ENCODE data around the gene RYR3. TPM values are rescaled to one million over a fixed set of nuclear protein-coding genes. Genes with fewer than 3 reads are reported as not detected.

The RYR3 gene
- total RNA-seq, 1 experiment from 2014 or later: not detected

DNA sequence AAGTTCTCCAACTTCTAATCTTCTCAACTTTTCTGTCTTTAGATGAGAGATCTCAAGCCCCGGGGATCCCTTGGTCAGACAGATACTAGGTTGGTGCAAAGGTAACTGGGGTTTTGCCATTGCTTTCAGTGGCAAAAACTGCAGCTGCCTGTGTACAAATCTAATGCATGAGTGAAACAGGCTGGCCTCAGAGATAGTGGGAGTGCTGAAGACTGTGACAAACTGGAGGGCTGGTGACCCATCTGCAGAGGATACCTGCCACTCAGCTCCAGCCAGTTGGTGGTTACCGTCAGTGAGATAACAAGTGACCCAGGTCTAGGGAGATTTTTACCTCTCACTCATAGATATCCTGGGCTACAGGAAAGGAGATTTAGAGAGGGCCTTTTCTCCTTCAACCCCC, 85.7 kb downstream of the RYR3 start:
- no TSS peak for BruUV-seq (replicated peaks)
- POLR2A ChIA-PET (ENCODE audit: low non-redundant PET): no interaction called here

DNA sequence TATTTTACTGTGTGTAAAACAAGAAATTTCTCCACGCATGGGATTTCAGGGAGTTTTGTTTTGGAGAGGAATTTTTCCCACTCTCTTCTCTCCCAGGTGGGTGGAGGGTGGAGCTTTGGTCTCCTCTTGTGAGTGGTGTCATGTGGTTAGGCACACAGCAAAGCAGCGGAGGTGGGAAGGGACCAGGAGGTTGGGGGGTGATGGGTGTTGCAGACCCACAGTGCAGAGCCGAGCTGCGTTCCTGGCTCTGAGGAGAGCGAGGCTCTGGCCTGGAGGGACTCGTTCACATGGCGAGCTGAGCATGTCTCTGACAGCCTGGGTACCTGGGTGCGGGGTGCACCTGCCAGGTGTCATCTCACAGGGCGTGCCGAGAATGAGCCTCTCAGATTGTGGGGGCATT, 87.8 kb downstream of the RYR3 start:
- TF ChIP-seq, protein P1, sequence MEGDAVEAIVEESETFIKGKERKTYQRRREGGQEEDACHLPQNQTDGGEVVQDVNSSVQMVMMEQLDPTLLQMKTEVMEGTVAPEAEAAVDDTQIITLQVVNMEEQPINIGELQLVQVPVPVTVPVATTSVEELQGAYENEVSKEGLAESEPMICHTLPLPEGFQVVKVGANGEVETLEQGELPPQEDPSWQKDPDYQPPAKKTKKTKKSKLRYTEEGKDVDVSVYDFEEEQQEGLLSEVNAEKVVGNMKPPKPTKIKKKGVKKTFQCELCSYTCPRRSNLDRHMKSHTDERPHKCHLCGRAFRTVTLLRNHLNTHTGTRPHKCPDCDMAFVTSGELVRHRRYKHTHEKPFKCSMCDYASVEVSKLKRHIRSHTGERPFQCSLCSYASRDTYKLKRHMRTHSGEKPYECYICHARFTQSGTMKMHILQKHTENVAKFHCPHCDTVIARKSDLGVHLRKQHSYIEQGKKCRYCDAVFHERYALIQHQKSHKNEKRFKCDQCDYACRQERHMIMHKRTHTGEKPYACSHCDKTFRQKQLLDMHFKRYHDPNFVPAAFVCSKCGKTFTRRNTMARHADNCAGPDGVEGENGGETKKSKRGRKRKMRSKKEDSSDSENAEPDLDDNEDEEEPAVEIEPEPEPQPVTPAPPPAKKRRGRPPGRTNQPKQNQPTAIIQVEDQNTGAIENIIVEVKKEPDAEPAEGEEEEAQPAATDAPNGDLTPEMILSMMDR (conservative IDR thresholded peaks at IDR 0.05; ENCODE audit: low read depth, low read length): no peak
- TF ChIP-seq EZH2 (IDR thresholded peaks at IDR 0.05; ENCODE audit: borderline replicate concordance, low read depth, low read length, poor library complexity, severe bottlenecking): no peak
- Histone ChIP-seq H3K9me3 (ENCODE audit: low read depth, low read length, poor library complexity, severe bottlenecking) (no peaks in the 10 kb centered on the region), H3K27me3 (replicated peaks; ENCODE audit: insufficient read depth, low read depth, low read length, poor library complexity) (peaks cover 34% of the 10 kb centered on the region), H3K4me3 (ENCODE audit: low read depth, low read length, poor library complexity, severe bottlenecking) (no peak overlapping the region), H3K4me1 (ENCODE audit: insufficient read depth, low read length, poor library complexity, severe bottlenecking) (no peaks in the 10 kb centered on the region), H3K36me3 (ENCODE audit: insufficient read depth, low read length, poor library complexity, severe bottlenecking) (no peaks in the 10 kb centered on the region), H3K27ac (ENCODE audit: low read depth, low read length, poor library complexity, severe bottlenecking) (no peak overlapping the region)
- CTCF ChIA-PET: no interaction called here
- no TSS peak for BruUV-seq (replicated peaks)
- POLR2A ChIA-PET (ENCODE audit: low non-redundant PET): no interaction called here
- intact Hi-C loops (cut with micrococcal nuclease; ENCODE audit: unreplicated experiment): no loop called here
- DNase-seq (ENCODE audit: low spot score): no peak

More for the DNA sequence above, 85.7 kb downstream of the RYR3 start:
- CTCF ChIA-PET: no interaction called here
- Histone ChIP-seq H3K4me3 (ENCODE audit: low read depth, low read length, poor library complexity, severe bottlenecking) (no peak overlapping the region), H3K27me3 (replicated peaks; ENCODE audit: insufficient read depth, low read depth, low read length, poor library complexity) (peaks cover 22% of the 10 kb centered on the region), H3K27ac (ENCODE audit: low read depth, low read length, poor library complexity, severe bottlenecking) (no peak overlapping the region), H3K9me3 (ENCODE audit: low read depth, low read length, poor library complexity, severe bottlenecking) (no peaks in the 10 kb centered on the region), H3K4me1 (ENCODE audit: insufficient read depth, low read length, poor library complexity, severe bottlenecking) (no peaks in the 10 kb centered on the region), H3K36me3 (ENCODE audit: insufficient read depth, low read length, poor library complexity, severe bottlenecking) (no peaks in the 10 kb centered on the region)
- intact Hi-C loops (cut with micrococcal nuclease; ENCODE audit: unreplicated experiment): no loop called here
- no peak for DNase-seq (ENCODE audit: low spot score)
- TF ChIP-seq EZH2 (IDR thresholded peaks at IDR 0.05; ENCODE audit: borderline replicate concordance, low read depth, low read length, poor library complexity, severe bottlenecking): no peak
- TF ChIP-seq, protein P1 (conservative IDR thresholded peaks at IDR 0.05; ENCODE audit: low read depth, low read length): no peak

DNA sequence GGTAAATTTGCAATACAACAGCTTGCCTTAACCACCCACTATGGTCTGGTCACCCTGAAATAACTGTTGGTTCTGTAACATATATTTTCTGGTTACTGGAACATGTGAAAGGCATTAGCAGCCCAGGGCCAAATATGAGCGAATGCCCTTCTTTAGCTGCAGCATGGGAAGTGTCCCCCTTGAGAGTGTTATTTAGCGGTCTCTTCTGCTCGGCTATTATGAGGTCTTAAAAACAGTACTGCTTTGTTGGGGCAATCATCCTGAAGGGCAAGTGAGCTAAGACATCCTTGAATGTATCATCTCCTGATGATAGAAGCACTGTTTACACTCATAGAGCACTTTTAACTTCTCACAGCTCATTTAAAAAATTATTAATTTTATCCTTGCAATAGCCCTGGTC, 90.2 kb downstream of the RYR3 start:
- DNase-seq (ENCODE audit: low spot score): no peak
- TF ChIP-seq EZH2 (IDR thresholded peaks at IDR 0.05; ENCODE audit: borderline replicate concordance, low read depth, low read length, poor library complexity, severe bottlenecking): no peak
- TF ChIP-seq, protein P1 (conservative IDR thresholded peaks at IDR 0.05; ENCODE audit: low read depth, low read length): no peak
- no TSS peak for BruUV-seq (replicated peaks)
- Histone ChIP-seq H3K27ac (ENCODE audit: low read depth, low read length, poor library complexity, severe bottlenecking) (no peak overlapping the region), H3K9me3 (ENCODE audit: low read depth, low read length, poor library complexity, severe bottlenecking) (no peaks in the 10 kb centered on the region), H3K27me3 (replicated peaks; ENCODE audit: insufficient read depth, low read depth, low read length, poor library complexity) (peaks cover 32% of the 10 kb centered on the region), H3K36me3 (ENCODE audit: insufficient read depth, low read length, poor library complexity, severe bottlenecking) (no peaks in the 10 kb centered on the region), H3K4me1 (ENCODE audit: insufficient read depth, low read length, poor library complexity, severe bottlenecking) (no peaks in the 10 kb centered on the region), H3K4me3 (ENCODE audit: low read depth, low read length, poor library complexity, severe bottlenecking) (no peak overlapping the region)
- POLR2A ChIA-PET (ENCODE audit: low non-redundant PET): interaction anchor here (0.8 kb wide), 1 partner anchor 166 kb away, joined by 4 read pairs; no protein-coding TSS in a partner anchor
- intact Hi-C loops (cut with micrococcal nuclease; ENCODE audit: unreplicated experiment): no loop called here
- CTCF ChIA-PET: no interaction called here

Measured in A673 (cell line).